ENCODE results near the gene KSR1. TPM values are rescaled to one million over a fixed set of nuclear protein-coding genes. Genes with fewer than 3 reads are reported as not detected.

Gene KSR1
- total RNA-seq, 1 experiment from 2014 or later, result 19.1 TPM

- Histone ChIP-seq H3K79me2 (ENCODE audit: low read depth) (peaks cover 15% of the 10 kb centered on the region), H4K20me1 (ENCODE audit: insufficient read depth) (no peaks in the 10 kb centered on the region), H3K36me3 (ENCODE audit: low read depth) (no peaks in the 10 kb centered on the region), H3K4me1 (replicated peaks; ENCODE audit: insufficient read depth) (peaks cover 4% of the 10 kb centered on the region), H3K4me3 (no peak overlapping the region), H3K9me3 (ENCODE audit: insufficient read depth, low read depth) (no peaks in the 10 kb centered on the region), H2AFZ (no peak overlapping the region), H3K27ac (no peak overlapping the region), H3K27me3 (ENCODE audit: insufficient read depth, low read depth) (no peaks in the 10 kb centered on the region), H3K4me2 (no peak overlapping the region), H3K9me2 (ENCODE audit: insufficient read depth) (no peaks in the 10 kb centered on the region), H3F3A (ENCODE audit: insufficient read depth, low read depth) (no peaks in the 10 kb centered on the region; the same call in 1 of the 2 replicates)
- DNase-seq, result no peak
- no TSS peak for BruUV-seq (replicated peaks)
- CTCF ChIA-PET, result no interaction called here
- intact Hi-C loops (cut with micrococcal nuclease; ENCODE audit: unreplicated experiment), result no loop called here
- POLR2A ChIA-PET (ENCODE audit: unreplicated experiment), result no interaction called here
- TF ChIP-seq EZH2 (IDR thresholded peaks at IDR 0.05; ENCODE audit: low read depth) (no peak), CTCF (conservative IDR thresholded peaks at IDR 0.05) (no peak)
These were observed 22.8 kb downstream of the KSR1 start for GRCh38 chr17:27478901-27479538.

GRCh38 chr17:27479838-27480237, 23.6 kb downstream of the KSR1 start:
- TF ChIP-seq CTCF (conservative IDR thresholded peaks at IDR 0.05) (no peak), EZH2 (IDR thresholded peaks at IDR 0.05; ENCODE audit: low read depth) (no peak)
- no peak overlapping the region for H3K4me2 ChIP-seq
- ChIA-PET CTCF (no interaction called here), POLR2A (ENCODE audit: unreplicated experiment) (no interaction called here)
- no TSS peak for BruUV-seq (replicated peaks)
- no peaks in the 10 kb centered on the region for H3K36me3 ChIP-seq (ENCODE audit: low read depth)
- DNase-seq, result no peak
- H2AFZ ChIP-seq, result no peak overlapping the region
- intact Hi-C loops (cut with micrococcal nuclease; ENCODE audit: unreplicated experiment), result no loop called here
- no peaks in the 10 kb centered on the region for H3F3A ChIP-seq (ENCODE audit: insufficient read depth, low read depth)
- no peaks in the 10 kb centered on the region for H3K4me1 ChIP-seq (replicated peaks; ENCODE audit: insufficient read depth)
- H3K27me3 ChIP-seq (ENCODE audit: insufficient read depth, low read depth), result no peaks in the 10 kb centered on the region
- no peaks in the 10 kb centered on the region for H3K9me2 ChIP-seq (ENCODE audit: insufficient read depth)
- H3K9me3 ChIP-seq (ENCODE audit: insufficient read depth, low read depth), result no peaks in the 10 kb centered on the region
- no peaks in the 10 kb centered on the region for H4K20me1 ChIP-seq (ENCODE audit: insufficient read depth)
- no peak overlapping the region for H3K4me3 ChIP-seq
- H3K79me2 ChIP-seq (ENCODE audit: low read depth), result peaks cover 9% of the 10 kb centered on the region; the same call in 1 of the 2 replicates
- no peak overlapping the region for H3K27ac ChIP-seq

GRCh38 chr17:27480699-27481098, 24.5 kb downstream of the KSR1 start:
- intact Hi-C loops (cut with micrococcal nuclease; ENCODE audit: unreplicated experiment), result no loop called here
- ChIA-PET CTCF (no interaction called here), POLR2A (ENCODE audit: unreplicated experiment) (no interaction called here)
- H3K27me3 ChIP-seq (ENCODE audit: insufficient read depth, low read depth), result no peaks in the 10 kb centered on the region
- no peaks in the 10 kb centered on the region for H3F3A ChIP-seq (ENCODE audit: insufficient read depth, low read depth)
- no peak for DNase-seq
- no peaks in the 10 kb centered on the region for H3K9me3 ChIP-seq (ENCODE audit: insufficient read depth, low read depth)
- H3K36me3 ChIP-seq (ENCODE audit: low read depth), result no peaks in the 10 kb centered on the region
- H4K20me1 ChIP-seq (ENCODE audit: insufficient read depth), result no peaks in the 10 kb centered on the region
- no peaks in the 10 kb centered on the region for H3K4me1 ChIP-seq (replicated peaks; ENCODE audit: insufficient read depth)
- H3K4me2 ChIP-seq, result no peak overlapping the region
- H3K9me2 ChIP-seq (ENCODE audit: insufficient read depth), result no peaks in the 10 kb centered on the region
- no peak overlapping the region for H2AFZ ChIP-seq
- no TSS peak for BruUV-seq (replicated peaks)
- TF ChIP-seq EZH2 (IDR thresholded peaks at IDR 0.05; ENCODE audit: low read depth) (no peak), CTCF (conservative IDR thresholded peaks at IDR 0.05) (no peak)
- no peak overlapping the region for H3K27ac ChIP-seq
- H3K4me3 ChIP-seq, result no peak overlapping the region
- 0 out of 2 replicates have a peak, but pooled peaks cover under 1% of the 10 kb centered on the region for H3K79me2 ChIP-seq (ENCODE audit: low read depth)
